Fibroblast of villous mesenchyme (primary cell): ENCODE results near the gene PLA2G4D. TPM values are rescaled to one million over a fixed set of nuclear protein-coding genes. Genes with fewer than 3 reads are reported as not detected.

Experiments used
- DNase-seq: peaks from one replicate; pipeline ENCODE4 v3.0.0-alpha.2; 2010; ENCODE audit warnings: low read depth
- H3K4me3 ChIP-seq: 2 replicates; pipeline ENCODE4 v1.5.1; 2011; ENCODE audit warnings: low read depth, mild to moderate bottlenecking, low read length
- CTCF ChIP-seq: IDR thresholded peaks from 2 replicates; pipeline ENCODE4 v1.5.1; 2012; ENCODE audit warnings: low read depth, mild to moderate bottlenecking, low read length; ENCODE audit not compliant: insufficient read depth
- total RNA-seq: library from RNA; depleted of rRNA; stranded (reverse); fragments of >200 nt; gene quantifications from 2 replicates; pipeline ENCODE4 v1.2.3, GENCODE V29; 2012

PLA2G4D gene
- total RNA-seq, 1 donor, result not detected

- no peak overlapping the region for H3K4me3 ChIP-seq
- TF ChIP-seq CTCF, result no peak
- no peak for DNase-seq
These were observed 58.1 kb downstream of the PLA2G4D start for GRCh38 chr15:42036112-42036905.

GRCh38 chr15:42035435-42035761, 59.0 kb downstream of the PLA2G4D start:
- no peak overlapping the region for H3K4me3 ChIP-seq
- TF ChIP-seq CTCF, result no peak
- DNase-seq, result peak; percentile 8

- no peak overlapping the region for H3K4me3 ChIP-seq
- TF ChIP-seq CTCF, result no peak
- DNase-seq, result no peak
These were observed 59.5 kb downstream of the PLA2G4D start for GRCh38 chr15:42034628-42035434.

- TF ChIP-seq CTCF, result no peak
- no peak overlapping the region for H3K4me3 ChIP-seq
- no peak for DNase-seq
These were observed 61.0 kb downstream of the PLA2G4D start for GRCh38 chr15:42033214-42033873.

GRCh38 chr15:42032376-42033213, 61.8 kb downstream of the PLA2G4D start:
- TF ChIP-seq CTCF, result no peak
- DNase-seq, result no peak
- H3K4me3 ChIP-seq, result no peak overlapping the region
